Stimulated activated CD4-positive, alpha-beta T cell treated with anti-CD3 and anti-CD28 coated beads, Interleukin-2, amount 100 ng/mL, for 48 hours (primary cell): ENCODE data around the gene AGBL1.

Experiments
- DNase-seq, 2 donors: peaks; one replicate each; pipeline ENCODE4 v3.0.0-alpha.2; 2020

AGBL1 gene

GRCh38 chr15:86610038-86610437 lies 530.4 kb downstream of the AGBL1 start:
- DNase-seq, result no peak

GRCh38 chr15:86611417-86612040 lies 531.9 kb downstream of the AGBL1 start:
- peak in 1 of 2 donors; percentile 9 for DNase-seq

- DNase-seq, result no peak
These were observed 535.7 kb downstream of the AGBL1 start for GRCh38 chr15:86615411-86615810.

GRCh38 chr15:86615816-86616215 lies 536.1 kb downstream of the AGBL1 start:
- no peak for DNase-seq

GRCh38 chr15:86616771-86617170 lies 537.1 kb downstream of the AGBL1 start:
- DNase-seq, result no peak

GRCh38 chr15:86620157-86620556 lies 540.5 kb downstream of the AGBL1 start:
- no peak for DNase-seq

GRCh38 chr15:86620641-86621349 lies 541.1 kb downstream of the AGBL1 start:
- DNase-seq, result no peak

GRCh38 chr15:86623236-86623635 lies 543.6 kb downstream of the AGBL1 start:
- no peak for DNase-seq

GRCh38 chr15:86624261-86625036 lies 544.8 kb downstream of the AGBL1 start:
- DNase-seq, result peak; percentile 70 to 72

GRCh38 chr15:86629409-86630356 lies 550.0 kb downstream of the AGBL1 start:
- no peak for DNase-seq

- no peak for DNase-seq
These were observed 551.3 kb downstream of the AGBL1 start for GRCh38 chr15:86630946-86631345.

- DNase-seq, result no peak
These were observed 554.5 kb downstream of the AGBL1 start for GRCh38 chr15:86634146-86634545.

- no peak for DNase-seq
These were observed 555.4 kb downstream of the AGBL1 start for GRCh38 chr15:86634992-86635638.

- no peak for DNase-seq
These were observed 564.7 kb downstream of the AGBL1 start for GRCh38 chr15:86644339-86644738.

- DNase-seq, result no peak
These were observed 566.3 kb downstream of the AGBL1 start for GRCh38 chr15:86645925-86646500.

GRCh38 chr15:86647810-86648440 lies 568.3 kb downstream of the AGBL1 start:
- DNase-seq, result no peak

- DNase-seq, result no peak
These were observed 569.6 kb downstream of the AGBL1 start for GRCh38 chr15:86649277-86649676.

- DNase-seq, result no peak
These were observed 570.4 kb downstream of the AGBL1 start for GRCh38 chr15:86650094-86650493.

GRCh38 chr15:86653344-86654197 lies 573.9 kb downstream of the AGBL1 start:
- DNase-seq, result no peak

- DNase-seq, result no peak
These were observed 574.8 kb downstream of the AGBL1 start for GRCh38 chr15:86654501-86654900.
